Jurkat, Clone E6-1 (cell line): Measurements from ENCODE around the gene HCFC1.

Source experiments
- DNase-seq: peaks from one replicate; pipeline ENCODE4 v3.0.0-alpha.2; 2011; ENCODE audit warnings: low read depth, low spot score
- H3K4me3 ChIP-seq: 2 replicates; pipeline ENCODE4 v1.5.1; 2011; ENCODE audit warnings: mild to moderate bottlenecking, low read length, control low read depth, moderate library complexity

The HCFC1 gene

DNA sequence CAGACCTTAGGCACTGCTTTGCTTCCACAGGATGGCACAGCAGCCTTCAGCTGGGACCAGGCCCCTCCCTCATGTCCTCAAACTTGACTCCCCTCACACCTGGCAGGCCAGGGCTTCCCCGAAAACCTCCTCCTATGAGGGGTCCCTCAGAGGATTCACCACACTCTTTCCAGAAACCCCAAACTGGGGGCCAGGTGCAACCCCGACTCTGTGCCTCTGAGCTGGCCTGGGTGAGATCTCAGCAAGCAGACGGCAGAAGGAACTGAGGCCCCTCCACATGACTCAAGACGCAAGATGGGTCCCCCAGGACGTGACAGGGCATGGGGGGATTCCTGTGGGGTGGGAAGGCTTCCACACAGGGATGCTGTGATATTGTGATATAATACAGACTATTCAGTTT lies 6.2 kb downstream of the HCFC1 start:
- H3K4me3 ChIP-seq = no peak overlapping the region
- DNase-seq = no peak

DNA sequence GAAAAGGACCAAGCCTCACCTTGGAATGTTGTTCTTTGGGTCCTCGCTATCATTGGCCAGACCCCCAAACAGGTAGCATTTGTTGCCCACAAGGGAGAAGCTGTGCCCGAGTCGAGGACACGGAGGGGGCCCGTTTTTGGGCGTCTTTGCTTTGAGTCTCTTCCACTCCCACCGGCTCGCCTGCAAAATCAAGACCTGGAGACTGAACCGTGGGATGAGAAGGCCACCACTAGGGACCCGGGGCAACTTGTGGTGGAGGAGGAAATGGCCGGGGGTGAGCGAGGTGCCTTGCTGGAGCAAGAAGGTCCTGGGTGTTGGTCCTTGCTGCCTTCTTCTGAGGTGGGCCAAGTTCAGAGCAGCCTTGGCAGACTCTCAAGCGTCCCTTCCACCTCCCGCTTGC lies 7.5 kb downstream of the HCFC1 start:
- no peak overlapping the region for H3K4me3 ChIP-seq
- no peak for DNase-seq

DNA sequence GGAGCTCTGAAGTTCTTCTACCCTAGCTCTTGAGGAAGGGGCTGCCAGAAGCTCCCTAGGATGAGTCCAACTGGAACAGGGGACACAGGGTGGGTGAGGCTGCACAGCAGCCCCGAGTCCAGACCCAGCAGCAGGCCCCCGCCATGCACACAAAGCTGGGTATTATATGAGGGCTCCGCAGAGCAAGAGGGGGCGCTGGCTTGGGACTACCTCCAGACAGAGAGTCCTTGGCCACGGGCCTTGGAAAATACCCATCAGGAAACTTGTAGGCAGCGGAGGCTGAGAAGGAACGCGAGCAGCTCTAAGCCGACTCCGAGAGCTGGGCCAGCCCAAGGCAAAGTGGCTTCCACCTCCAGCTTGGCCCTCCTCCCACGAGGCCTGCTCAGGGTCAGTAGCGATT lies 8.1 kb downstream of the HCFC1 start:
- no peak for DNase-seq
- H3K4me3 ChIP-seq = no peak overlapping the region

DNA sequence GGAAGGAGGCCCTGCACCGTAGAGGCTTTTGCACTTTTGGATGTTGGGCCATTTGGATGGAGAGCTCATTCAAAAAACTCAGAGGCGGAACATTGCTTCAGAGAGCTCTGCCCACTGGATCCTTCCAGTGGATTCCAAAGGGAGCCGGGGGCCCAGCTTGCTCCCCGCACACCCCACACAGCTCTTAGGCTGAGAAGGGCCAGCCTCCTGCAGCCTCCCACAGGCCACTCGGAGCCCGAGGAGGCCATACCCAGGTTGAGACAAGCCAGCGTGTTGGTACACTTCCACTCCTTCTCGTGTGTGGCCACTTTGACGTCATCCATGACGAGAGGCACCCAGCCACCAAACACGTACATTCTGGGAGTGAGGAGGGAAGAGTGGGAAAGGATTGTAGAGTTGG lies 10.3 kb downstream of the HCFC1 start:
- no peak overlapping the region for H3K4me3 ChIP-seq
- DNase-seq = no peak

DNA sequence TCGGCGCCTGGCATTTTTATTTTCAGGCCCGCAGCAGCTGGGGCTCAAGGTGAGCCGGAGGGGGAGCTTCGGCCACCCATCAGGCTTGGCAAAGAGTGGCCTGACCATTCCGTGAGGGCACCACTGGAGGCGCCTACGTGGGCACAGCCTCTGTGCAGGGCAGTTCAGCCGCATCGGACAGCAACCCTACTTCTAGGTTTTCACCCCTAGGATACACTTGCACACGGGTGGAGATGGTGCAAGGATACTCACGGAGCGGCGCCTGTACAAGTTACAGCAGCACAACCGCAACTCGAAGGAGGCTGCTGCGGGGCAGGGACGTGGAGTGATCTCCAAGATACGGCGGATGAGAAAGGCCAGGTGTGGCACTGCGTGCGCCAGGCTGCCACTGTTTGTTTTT lies 10.8 kb downstream of the HCFC1 start:
- H3K4me3 ChIP-seq = no peak overlapping the region
- no peak for DNase-seq

DNA sequence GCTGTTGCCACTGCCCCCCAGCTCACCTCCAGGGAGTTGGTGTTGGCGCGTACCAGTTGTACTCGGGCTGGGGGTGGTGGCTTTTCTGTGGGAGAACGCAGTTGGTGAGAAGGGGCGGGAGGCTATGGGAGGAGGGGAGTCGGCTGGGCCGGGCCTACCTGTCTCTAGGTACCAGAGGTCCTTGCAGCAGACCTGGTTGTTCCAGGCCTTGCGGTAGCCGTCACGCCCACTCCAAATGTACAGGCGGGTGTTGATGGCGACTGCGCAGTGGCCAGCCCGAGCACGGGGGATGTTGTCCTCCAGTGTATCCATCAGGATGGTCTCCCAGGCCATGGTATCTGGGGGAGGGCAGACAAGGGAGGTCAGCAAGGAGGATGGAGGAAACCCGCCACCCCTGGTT lies 11.5 kb downstream of the HCFC1 start:
- DNase-seq = no peak
- H3K4me3 ChIP-seq = no peak overlapping the region

DNA sequence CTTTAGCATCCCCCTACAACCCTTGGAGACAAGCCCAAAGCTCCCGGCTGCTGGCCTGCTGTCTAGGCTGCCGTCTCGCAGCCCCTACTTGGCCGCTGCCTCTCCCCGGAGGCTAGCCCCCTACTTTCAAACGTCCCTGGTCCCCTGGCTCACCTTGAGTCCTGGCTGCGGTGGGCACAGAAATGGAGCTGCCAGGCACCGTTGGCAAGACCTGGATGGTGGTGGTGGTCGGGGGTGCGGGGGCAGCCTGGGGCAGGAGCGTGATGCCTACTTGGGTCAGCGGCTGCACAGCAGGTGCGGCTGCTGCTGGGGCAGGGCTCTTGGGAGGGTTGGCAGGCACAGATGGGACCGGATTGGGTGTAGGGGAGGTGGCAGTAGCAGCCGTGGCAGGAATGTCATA lies 12.0 kb downstream of the HCFC1 start:
- no peak overlapping the region for H3K4me3 ChIP-seq
- DNase-seq = no peak

DNA sequence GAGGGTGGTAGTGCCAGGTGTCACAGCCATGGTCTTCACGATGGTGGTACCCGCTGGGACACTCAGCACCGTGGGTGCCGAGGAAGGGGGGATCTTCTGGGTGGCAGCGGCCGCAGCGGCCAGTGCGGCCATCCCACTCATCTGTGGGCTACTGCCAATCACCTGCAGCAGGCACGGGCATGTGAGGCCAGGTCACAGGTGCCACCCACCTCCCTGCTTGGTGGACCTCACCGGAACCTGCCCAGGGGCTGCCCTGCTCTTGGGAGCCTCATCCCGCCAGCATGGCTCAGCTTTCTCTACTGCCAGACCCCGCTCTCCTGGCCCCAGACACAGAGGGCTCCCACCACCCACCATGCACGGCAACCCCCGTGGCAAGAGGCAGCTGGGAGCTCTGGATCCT lies 13.0 kb downstream of the HCFC1 start:
- no peak overlapping the region for H3K4me3 ChIP-seq
- DNase-seq = no peak

DNA sequence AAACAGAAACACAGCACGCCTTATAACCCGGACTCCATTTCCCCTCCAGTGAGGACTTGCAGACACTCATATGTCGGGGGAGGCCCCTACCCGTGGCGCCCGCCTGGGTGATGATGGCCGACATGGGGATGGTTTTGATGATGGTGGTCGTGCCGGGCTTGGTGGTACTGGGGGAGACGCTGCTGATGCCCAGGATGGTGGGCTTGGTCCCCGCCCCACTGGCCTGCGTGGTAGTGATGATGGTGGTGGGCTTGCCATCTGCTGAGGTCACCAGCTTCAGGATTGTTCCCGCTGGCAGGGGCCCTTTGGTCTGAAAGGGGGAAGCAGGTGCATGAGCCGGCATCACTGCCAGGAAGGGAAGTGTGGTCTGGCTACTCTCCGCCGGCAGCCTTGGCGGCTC lies 14.4 kb downstream of the HCFC1 start:
- no peak overlapping the region for H3K4me3 ChIP-seq
- DNase-seq = no peak

DNA sequence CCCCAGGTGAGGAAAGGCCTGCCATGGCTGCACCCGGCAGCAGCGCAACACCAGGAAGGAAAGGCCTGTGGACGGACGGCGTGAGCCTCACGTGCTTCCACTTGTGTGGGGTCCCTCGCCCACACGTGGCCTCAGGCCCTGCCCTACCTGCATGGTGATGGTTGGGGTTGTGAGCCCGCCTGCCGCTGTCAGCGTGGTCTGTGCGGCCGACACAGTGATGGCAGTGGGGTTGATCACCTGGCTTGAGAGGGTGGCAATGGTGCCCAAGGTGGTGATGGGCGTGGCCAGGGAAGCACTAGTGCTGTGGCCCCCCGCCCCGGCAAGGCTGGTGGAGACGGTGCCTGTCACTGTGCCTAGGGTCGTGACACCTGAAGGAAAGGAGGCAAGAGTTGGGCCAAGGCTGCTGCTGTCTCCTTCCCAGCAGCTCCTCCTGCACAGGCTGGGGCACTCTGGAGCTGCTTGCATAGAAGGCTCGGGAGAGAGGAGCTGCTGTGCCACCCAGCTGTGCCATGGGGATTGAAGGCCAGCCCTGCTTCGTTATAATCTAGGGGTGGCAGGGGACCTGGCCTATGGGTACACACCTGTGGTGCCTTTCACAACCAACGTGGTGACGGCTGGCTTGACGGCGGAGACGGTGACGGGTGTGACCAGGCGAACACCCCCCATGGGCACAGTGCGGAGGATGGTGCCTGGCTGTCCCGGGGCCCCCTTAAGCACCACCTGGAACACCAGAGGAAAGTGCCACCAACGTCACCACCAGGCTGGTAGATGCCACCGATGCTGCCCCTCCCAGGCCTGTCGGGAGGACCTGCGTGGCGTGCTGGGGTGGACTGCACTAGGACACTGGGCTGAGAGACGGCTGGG lies 15.3 kb downstream of the HCFC1 start:
- no peak for DNase-seq
- no peak overlapping the region for H3K4me3 ChIP-seq

DNA sequence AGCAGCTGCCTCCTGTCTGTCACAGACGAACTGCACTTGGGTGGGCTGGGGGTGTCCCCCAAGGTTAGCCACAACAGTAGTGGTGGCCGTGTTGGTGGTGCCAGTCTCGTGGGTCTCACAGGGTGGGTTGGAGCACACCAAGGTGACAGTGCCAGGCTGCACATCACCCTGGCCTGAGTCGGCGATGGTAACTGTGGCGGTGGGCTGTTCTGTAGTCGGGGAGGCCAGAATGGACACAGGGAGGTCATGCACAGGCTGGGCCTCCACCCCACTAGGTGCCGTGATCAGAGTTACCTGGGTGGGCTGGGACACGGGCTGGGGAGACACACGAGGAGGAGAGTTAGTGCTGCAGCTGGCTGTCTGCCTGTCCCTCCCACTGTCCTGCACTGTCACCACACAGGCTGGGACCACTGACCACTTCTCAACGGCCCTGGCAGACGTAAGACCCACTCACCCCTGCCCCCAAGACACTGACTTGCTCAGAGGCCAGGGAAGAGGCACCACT lies 16.3 kb downstream of the HCFC1 start:
- no peak overlapping the region for H3K4me3 ChIP-seq
- DNase-seq = no peak

DNA sequence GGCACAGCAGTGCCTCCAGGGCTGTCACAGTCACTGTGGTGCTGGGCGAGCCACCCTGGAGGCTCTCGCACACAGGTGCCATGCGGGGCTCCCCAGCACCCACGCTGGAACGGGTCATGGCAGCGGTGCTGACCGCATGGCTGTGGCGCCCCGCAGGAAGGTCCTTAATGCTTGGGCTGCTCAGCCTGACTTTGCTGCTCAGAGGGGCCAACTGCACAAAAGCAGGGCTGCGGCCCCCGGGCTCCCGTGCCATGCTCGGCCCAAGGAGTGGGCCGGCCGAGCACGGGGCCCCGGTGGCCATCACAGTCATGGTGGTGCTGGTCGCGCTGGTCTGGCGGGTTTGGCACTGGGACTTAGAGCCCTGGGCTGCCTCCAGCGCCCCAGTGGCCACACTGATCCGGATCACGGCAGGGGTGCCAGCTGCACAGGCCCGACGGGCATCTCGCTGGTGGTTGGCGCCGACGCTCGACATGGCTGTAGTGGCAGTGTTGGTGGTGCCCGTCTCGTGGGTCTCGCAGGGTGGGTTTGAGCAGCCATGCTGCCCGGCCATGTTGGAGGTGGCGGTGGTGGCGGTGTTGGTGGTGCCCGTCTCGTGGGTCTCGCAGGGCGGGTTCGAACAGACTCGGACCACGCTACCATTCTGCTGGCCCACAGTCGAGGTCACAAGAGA lies 16.9 kb downstream of the HCFC1 start:
- H3K4me3 ChIP-seq = no peak overlapping the region
- no peak for DNase-seq

DNA sequence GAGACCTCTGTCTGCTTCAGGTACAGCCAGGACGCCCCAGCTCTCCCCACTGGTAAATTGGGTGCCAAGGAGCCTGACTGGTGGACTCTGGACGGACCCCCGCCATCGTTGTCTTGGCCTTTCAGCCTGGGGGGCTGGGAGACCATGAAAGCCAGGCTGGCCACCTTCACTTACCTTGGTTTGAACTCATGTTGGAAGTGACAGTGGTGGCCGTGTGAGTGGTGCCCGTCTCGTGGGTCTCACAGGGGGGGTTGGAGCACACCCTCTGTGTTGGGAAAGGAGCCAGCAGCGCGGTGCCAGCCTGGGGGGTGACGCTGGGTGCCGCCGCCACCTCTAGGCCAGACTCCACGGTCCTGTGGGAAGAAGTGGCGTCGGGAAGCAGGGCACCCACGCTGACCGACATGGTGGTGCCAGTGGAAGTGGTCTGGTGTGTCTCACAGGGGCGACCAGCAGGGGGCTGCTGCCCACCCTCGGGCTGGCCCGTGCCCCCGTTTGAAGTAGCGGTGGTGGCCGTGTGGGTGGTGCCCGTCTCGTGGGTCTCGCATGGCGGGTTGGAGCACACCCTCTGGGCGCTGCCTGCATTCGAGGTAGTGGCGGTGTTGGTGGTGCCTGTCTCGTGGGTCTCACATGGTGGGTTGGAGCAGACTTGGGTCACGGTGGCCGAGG lies 17.6 kb downstream of the HCFC1 start:
- no peak for DNase-seq
- H3K4me3 ChIP-seq = no peak overlapping the region

DNA sequence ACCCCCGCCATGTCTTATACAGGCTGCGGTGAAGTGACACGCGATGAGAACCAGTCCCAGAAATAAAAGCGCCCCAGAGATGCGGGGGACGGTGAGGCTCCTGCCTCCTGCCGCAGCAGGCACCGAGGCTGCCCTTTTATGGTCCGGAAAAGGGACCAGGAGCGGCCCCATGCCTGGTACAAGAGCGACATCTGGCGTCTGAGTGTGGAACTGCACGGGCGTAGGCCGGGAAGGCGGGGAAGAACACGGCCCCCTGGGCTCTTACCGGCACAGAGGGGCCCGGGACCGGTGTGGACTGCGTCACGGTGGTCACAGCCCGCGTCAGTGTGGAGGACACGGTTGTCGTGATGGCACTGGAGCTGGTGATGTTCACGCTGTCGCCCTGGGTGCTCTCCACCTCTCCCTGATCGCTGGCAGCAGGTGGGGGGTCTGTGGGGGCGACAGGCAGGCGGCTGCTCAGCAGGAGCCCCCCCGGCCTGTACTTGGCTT lies 18.2 kb downstream of the HCFC1 start:
- no peak overlapping the region for H3K4me3 ChIP-seq
- DNase-seq = no peak

DNA sequence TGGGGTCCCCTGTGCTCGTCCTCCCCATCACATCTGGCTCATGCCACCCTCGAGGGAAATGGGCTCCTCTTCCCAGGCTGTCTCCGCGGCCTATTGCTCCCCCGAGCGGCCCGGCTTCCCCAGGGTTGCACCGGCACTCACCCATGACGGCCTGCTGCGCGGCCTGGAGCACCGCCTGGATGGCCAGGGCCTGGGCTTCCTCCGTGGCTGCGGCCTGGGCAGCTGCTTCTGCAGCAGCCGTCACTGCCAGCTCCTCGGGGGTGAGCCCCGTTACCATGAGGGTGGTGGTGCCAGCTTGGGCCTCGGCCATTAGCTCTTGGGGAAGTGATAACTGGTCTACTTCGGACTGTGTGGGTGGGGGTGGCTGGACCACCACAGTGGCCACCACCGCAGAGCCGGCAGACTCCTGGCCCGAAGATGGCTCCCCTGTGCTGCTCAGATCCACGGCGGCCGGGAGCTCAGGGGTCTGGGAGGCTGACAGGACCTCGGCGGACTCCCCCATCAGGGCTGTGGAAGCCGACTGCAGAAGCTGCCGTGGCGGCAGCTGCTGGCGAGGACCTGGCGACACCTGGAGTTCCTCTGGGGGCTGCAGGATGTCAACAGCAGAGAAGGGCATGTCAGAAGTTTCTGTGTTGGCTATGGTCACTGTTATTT lies 19.1 kb downstream of the HCFC1 start:
- DNase-seq = no peak
- no peak overlapping the region for H3K4me3 ChIP-seq

DNA sequence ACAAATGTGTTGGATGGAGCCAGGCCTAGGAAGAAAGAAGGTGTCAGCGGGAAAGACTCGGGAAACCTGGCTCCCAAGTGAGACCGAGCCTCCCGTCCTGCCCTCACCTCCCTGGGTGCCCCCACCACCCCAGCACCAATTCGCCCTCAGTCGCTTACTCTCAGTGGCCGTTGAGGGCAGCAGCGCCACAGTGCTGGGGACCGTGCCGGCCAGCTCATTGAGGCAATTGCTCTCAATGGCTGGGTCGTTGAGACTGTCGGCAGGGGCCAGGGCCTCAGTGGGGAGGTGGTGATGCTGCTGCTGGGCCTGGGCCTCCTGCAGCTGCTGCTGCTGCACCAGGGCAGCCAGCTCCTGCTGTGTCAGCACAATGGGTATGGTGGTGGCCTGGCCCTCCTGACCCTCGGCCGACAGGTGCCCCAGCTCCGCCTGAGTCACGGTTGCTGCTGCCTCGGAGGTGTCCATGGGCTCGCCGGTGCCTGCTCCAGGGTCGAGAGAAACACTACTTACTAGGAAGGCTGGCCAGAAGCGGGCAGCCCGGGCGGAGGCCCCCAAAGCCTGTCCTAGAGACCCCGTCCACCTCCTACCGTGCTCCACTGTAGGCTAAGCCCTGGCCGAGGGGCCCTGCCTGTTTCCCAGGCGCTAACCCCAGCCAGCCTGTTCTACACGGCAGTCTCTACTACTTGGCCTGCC lies 19.8 kb downstream of the HCFC1 start:
- no peak overlapping the region for H3K4me3 ChIP-seq
- no peak for DNase-seq

DNA sequence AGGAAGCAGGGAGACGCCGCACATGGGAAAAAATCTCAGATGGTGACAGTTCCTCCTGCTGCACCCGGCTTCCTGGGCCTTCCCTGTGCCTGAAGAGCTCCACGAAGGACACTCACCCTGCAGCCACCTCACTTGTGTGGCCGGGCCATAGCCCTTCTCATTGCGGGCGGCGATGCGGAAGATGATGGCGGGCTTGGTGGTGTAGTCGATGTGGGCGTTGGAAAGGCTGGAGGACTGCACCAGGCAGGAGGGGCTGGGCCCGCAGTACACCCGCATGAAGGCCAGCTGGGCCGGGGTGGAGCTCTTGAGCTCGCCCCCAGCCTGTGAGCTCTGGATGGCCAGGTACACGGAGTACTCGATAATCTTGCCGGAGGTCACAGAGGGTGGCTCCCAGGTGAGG lies 21.5 kb downstream of the HCFC1 start:
- H3K4me3 ChIP-seq = no peak overlapping the region
- no peak for DNase-seq

DNA sequence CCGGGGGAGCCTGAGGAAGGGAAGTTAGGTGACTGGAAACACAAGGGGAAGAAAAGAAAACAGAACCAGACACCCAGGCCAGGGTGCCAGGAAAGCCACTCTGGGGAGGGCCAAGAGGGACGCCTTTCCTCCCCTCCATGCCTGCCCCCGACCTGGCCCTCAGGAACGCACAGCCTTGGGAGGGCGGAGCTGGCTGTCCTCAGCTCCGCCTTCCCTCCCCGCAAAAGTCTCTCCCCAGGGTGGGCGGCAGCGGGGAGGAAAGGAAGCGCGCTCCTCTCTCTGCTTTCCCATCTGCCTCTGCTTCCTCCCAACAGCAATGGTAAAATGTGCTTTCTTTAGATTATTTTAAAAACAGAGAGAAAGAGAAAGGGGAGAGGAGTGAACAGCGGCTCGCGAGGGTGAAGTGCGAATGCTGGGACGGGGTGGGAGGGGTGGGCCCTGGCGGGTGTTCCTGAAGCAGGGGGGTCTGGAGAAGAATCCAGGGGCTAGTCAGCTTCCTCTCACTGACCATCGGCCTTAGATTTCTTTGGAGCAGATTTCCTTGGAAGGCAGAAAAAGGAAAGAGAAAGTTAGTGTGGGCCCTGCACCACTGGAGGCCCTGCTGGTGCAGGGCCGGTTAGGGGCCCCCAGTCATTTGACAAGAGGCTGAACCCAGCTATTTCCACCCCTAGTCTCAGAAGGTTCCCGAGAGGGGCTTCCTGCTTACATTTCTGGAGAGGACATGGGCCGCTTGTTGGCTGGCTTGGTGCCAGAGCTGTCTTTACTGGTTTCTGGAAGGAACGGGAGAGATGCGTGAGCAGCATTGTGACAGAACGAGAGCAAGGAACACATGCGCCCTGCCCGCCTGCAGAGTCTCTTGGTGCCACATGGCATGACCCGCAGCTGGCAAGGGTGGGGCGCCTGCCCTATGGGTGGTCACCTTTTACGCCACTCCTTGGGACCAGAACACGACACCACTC lies 22.5 kb downstream of the HCFC1 start:
- DNase-seq = no peak
- no peak overlapping the region for H3K4me3 ChIP-seq
